ENCODE measurements around the gene BTBD3.

BTBD3 gene

GRCh38 chr20:11918391-11918845 lies 725 bp downstream of the BTBD3 start:
- no peak for DNase-seq (ENCODE audit: low spot score)

GRCh38 chr20:11918981-11919380 lies 1.3 kb downstream of the BTBD3 start:
- no peak for DNase-seq (ENCODE audit: low spot score)

GRCh38 chr20:11919581-11919980 lies 1.9 kb downstream of the BTBD3 start:
- no peak for DNase-seq (ENCODE audit: low spot score)

GRCh38 chr20:11920083-11920482 lies 2.4 kb downstream of the BTBD3 start:
- no peak for DNase-seq (ENCODE audit: low spot score)

GRCh38 chr20:11921321-11921720 lies 3.6 kb downstream of the BTBD3 start:
- DNase-seq (ENCODE audit: low spot score) = no peak

- no peak for DNase-seq (ENCODE audit: low spot score)
Measured at GRCh38 chr20:11922561-11922960, 4.9 kb downstream of the BTBD3 start.

GRCh38 chr20:11924923-11925322 lies 7.2 kb downstream of the BTBD3 start:
- no peak for DNase-seq (ENCODE audit: low spot score)

- DNase-seq (ENCODE audit: low spot score) = no peak
Measured at GRCh38 chr20:11926292-11926998, 8.8 kb downstream of the BTBD3 start.

GRCh38 chr20:11929947-11930346 lies 12.3 kb downstream of the BTBD3 start:
- no peak for DNase-seq (ENCODE audit: low spot score)

- DNase-seq (ENCODE audit: low spot score) = no peak
Measured at GRCh38 chr20:11935212-11936154, 17.8 kb downstream of the BTBD3 start.

GRCh38 chr20:11936157-11936556 lies 18.5 kb downstream of the BTBD3 start:
- DNase-seq (ENCODE audit: low spot score) = no peak

GRCh38 chr20:11937230-11937629 lies 19.5 kb downstream of the BTBD3 start:
- DNase-seq (ENCODE audit: low spot score) = no peak

- no peak for DNase-seq (ENCODE audit: low spot score)
Measured at GRCh38 chr20:11941593-11942246, 24.0 kb downstream of the BTBD3 start.

GRCh38 chr20:11943778-11944177 lies 26.1 kb downstream of the BTBD3 start:
- no peak for DNase-seq (ENCODE audit: low spot score)

GRCh38 chr20:11948806-11949205 lies 31.1 kb downstream of the BTBD3 start:
- DNase-seq (ENCODE audit: low spot score) = no peak

- DNase-seq (ENCODE audit: low spot score) = no peak
Measured at GRCh38 chr20:11949711-11950110, 32.0 kb downstream of the BTBD3 start.

- DNase-seq (ENCODE audit: low spot score) = no peak
Measured at GRCh38 chr20:11951696-11952095, 34.0 kb downstream of the BTBD3 start.

GRCh38 chr20:11952639-11953038 lies 34.9 kb downstream of the BTBD3 start:
- no peak for DNase-seq (ENCODE audit: low spot score)

- no peak for DNase-seq (ENCODE audit: low spot score)
Measured at GRCh38 chr20:11957911-11958310, 40.2 kb downstream of the BTBD3 start.

- no peak for DNase-seq (ENCODE audit: low spot score)
Measured at GRCh38 chr20:11958855-11959254, 41.2 kb downstream of the BTBD3 start.

GRCh38 chr20:11965602-11966001 lies 47.9 kb downstream of the BTBD3 start:
- DNase-seq (ENCODE audit: low spot score) = no peak

- DNase-seq (ENCODE audit: low spot score) = no peak
Measured at GRCh38 chr20:11966186-11966585, 48.5 kb downstream of the BTBD3 start.
